Endothelial cell of umbilical vein (primary cell): Measurements from ENCODE around the gene CAPN15. TPM values are rescaled to one million over a fixed set of nuclear protein-coding genes. Genes with fewer than 3 reads are reported as not detected.

Source experiments
- BruUV-seq: library from RNA; stranded (reverse); fragments of 400-500 nt; replicated peaks from 2 replicates; lab custom pipeline; 2021; lab: Mats Ljungman, UMichigan
- CTCF ChIA-PET: fragments of 300-600, 350-600 bp; sonication (Branson Sonifier 250); formaldehyde crosslinking; loops from one replicate; lab custom pipeline; 2021; ENCODE audit warnings: antibody characterized with exemption, inconsistent platforms; lab: Charles Lee
- POLR2A ChIA-PET: fragments of 300-600, 350-600 bp; sonication (Branson Sonifier 250); formaldehyde crosslinking; loops from one replicate; lab custom pipeline; 2021; ENCODE audit warnings: antibody characterized with exemption, inconsistent platforms; lab: Charles Lee
- DNase-seq: peaks from one replicate; pipeline ENCODE4 v3.0.0-alpha.2; 2011; ENCODE audit warnings: low read depth, low spot score
- FAIRE-seq: peaks from 2 replicates; lab custom pipeline; 2011; peaks lifted over from hg19 to GRCh38; lab: Jason Lieb, UNC
- H2AFZ ChIP-seq: 2 replicates; pipeline ENCODE4 v1.6.0; 2012; ENCODE audit warnings: low read depth, low read length, control low read depth, inconsistent platforms
- H3K27ac ChIP-seq: 2 replicates; pipeline ENCODE4 v1.5.1; 2011; ENCODE audit warnings: low read depth, mild to moderate bottlenecking, control low read depth, low read length, moderate library complexity; ENCODE audit not compliant: insufficient read depth
- H3K27me3 ChIP-seq, 2 experiments: 2 replicates each; pipeline versions ENCODE4 v1.6.0 to v1.6.1; 2011; ENCODE audit warnings: low read length in 2 of 2, mixed read lengths in 1 of 2; ENCODE audit not compliant: control insufficient read depth in 2 of 2, insufficient read depth in 2 of 2
- H3K36me3 ChIP-seq, 2 experiments: 2 replicates in 1 of 2; 3 replicates in 1 of 2; pipeline ENCODE4 v1.5.1; 2011; ENCODE audit warnings: low read length in 2 of 2, mild to moderate bottlenecking in 1 of 2, moderate library complexity in 1 of 2; ENCODE audit not compliant: control insufficient read depth in 2 of 2, insufficient read depth in 2 of 2; ENCODE audit errors: extremely low read depth in 1 of 2
- H3K4me1 ChIP-seq: 3 replicates; pipeline ENCODE4 v1.5.1; 2011; ENCODE audit warnings: mild to moderate bottlenecking, low read length; ENCODE audit not compliant: control insufficient read depth, insufficient read depth; ENCODE audit errors: extremely low read depth
- H3K4me2 ChIP-seq: 2 replicates; pipeline ENCODE4 v1.6.1; 2011; ENCODE audit warnings: low read length, control low read depth, mixed read lengths; ENCODE audit not compliant: insufficient read depth
- H3K4me3 ChIP-seq, 3 experiments: fragments of 200-600 bp in 1 of 3; sonication (generic), shearing (Covaris generic) in 1 of 3; replicated peaks in 1 of 3; 2 replicates each; pipeline ENCODE4 v1.5.1; 2011 to 2016; ENCODE audit warnings: control low read depth in 3 of 3, low read length in 3 of 3, mild to moderate bottlenecking in 2 of 3, inconsistent platforms in 1 of 3, low read depth in 1 of 3, moderate library complexity in 1 of 3; ENCODE audit not compliant: insufficient read depth in 1 of 3
- H3K79me2 ChIP-seq: 2 replicates; pipeline ENCODE4 v1.6.0; 2012; ENCODE audit warnings: low read length, inconsistent platforms; ENCODE audit not compliant: control insufficient read depth, insufficient read depth
- H3K9ac ChIP-seq: replicated peaks from 2 replicates; pipeline ENCODE3; 2011; ENCODE audit warnings: low read length, control low read depth; ENCODE audit not compliant: insufficient read depth; ENCODE audit errors: extremely low read depth
- H3K9me1 ChIP-seq: replicated peaks from 3 replicates; pipeline ENCODE4 v1.6.0; 2011; ENCODE audit warnings: mild to moderate bottlenecking, low read length; ENCODE audit not compliant: control insufficient read depth, insufficient read depth; ENCODE audit errors: extremely low read depth
- H3K9me3 ChIP-seq: replicated peaks from 2 replicates; pipeline ENCODE4 v1.5.1; 2012; ENCODE audit warnings: low read length, inconsistent platforms; ENCODE audit not compliant: control insufficient read depth, insufficient read depth
- H4K20me1 ChIP-seq: replicated peaks from 2 replicates; pipeline ENCODE3; 2011; ENCODE audit warnings: mild to moderate bottlenecking, low read length; ENCODE audit not compliant: control insufficient read depth, insufficient read depth; ENCODE audit errors: extremely low read depth
- EZH2 ChIP-seq: IDR thresholded peaks from 2 replicates; pipeline ENCODE4 v1.6.1; 2012; ENCODE audit warnings: borderline replicate concordance, low read depth, mild to moderate bottlenecking, moderate library complexity, low read length, inconsistent platforms; ENCODE audit not compliant: severe bottlenecking
- FOS ChIP-seq: IDR thresholded peaks from 2 replicates; pipeline ENCODE4 v1.6.1; 2011; ENCODE audit warnings: mild to moderate bottlenecking, low read length, moderate library complexity, borderline replicate concordance; ENCODE audit not compliant: insufficient read depth
- GATA2 ChIP-seq: IDR thresholded peaks from 2 replicates; pipeline ENCODE4 v1.7.0; 2011; ENCODE audit warnings: low read depth, mild to moderate bottlenecking, moderate library complexity, mixed read lengths, low read length; ENCODE audit not compliant: insufficient read length, insufficient read depth
- MYC ChIP-seq: IDR thresholded peaks from one replicate; pipeline ENCODE4 v1.6.1; 2011; ENCODE audit warnings: mild to moderate bottlenecking, low read depth, low read length
- POLR2A ChIP-seq: IDR thresholded peaks from 2 replicates; pipeline ENCODE4 v1.6.1; 2012; ENCODE audit warnings: low read depth, mild to moderate bottlenecking, control low read depth, low read length
- POLR2AphosphoS5 ChIP-seq: IDR thresholded peaks from 2 replicates; pipeline ENCODE4 v1.6.1; 2012; ENCODE audit warnings: low read depth, mild to moderate bottlenecking, control low read depth, low read length, moderate library complexity; ENCODE audit not compliant: insufficient read depth
- dilution Hi-C: fragments of 300-500 bp; cut with MboI; formaldehyde crosslinking; loops from one replicate; pipeline ENCODE4 v1.15.0; 2019; ENCODE audit warnings: low sequenced_read_pairs; ENCODE audit not compliant: extremely low pct_ligation_motif_present
- intact Hi-C: fragments of 100-400 bp; cut with micrococcal nuclease; formaldehyde crosslinking; loops from one replicate; pipeline ENCODE4 v1.10.0; 2022
- polyA plus RNA-seq, 4 experiments: library from polyadenylated mRNA; depleted of rRNA in 3 of 4; stranded (reverse) in 3 of 4; unstranded in 1 of 4; fragments of >200 nt; gene quantifications; 2 replicates each; pipeline versions ENCODE4 v1.2.1 to v1.2.3, GENCODE V29; 2011 to 2012; ENCODE audit warnings: missing spikeins in 1 of 4
- total RNA-seq: library from RNA; stranded (reverse); gene quantifications from 2 replicates; pipeline ENCODE4 v1.2.3, GENCODE V29; 2021

The CAPN15 gene
- total and polyA plus RNA-seq, 2 donors (not counting 3 experiments of a cell fraction or from before 2014, with no cell fraction given), result 33.9 to 65.0 TPM

GRCh38 chr16:569445-570254 is 42.1 kb downstream of the CAPN15 start, which contains the start of gene PIGQ:
PIGQ (plus strand) TSS chr16:569968; CDS start chr16:574075, 4,107 bp downstream.
- DNase-seq (peak; percentile 60), FAIRE-seq (peak; percentile 63)
- BruUV-seq, result no TSS peak
- Histone ChIP-seq H3K9ac (peak within 1 kb of the TSS; percentile 77), H3K9me1 (no peaks in the 10 kb centered on the region), H4K20me1 (no peaks in the 10 kb centered on the region), H3K27me3 (no peaks in the 10 kb centered on the region), H3K9me3 (no peaks in the 10 kb centered on the region), H3K27ac (peak within 1 kb of the TSS; percentile 33), H2AFZ (peak within 1 kb of the TSS; percentile 96), H3K4me3 (peak within 1 kb of the TSS; percentile 71 to 99 (median 87)), H3K79me2 (peaks cover 13% of the 10 kb centered on the region), H3K4me1 (peaks cover 24% of the 10 kb centered on the region), H3K4me2 (peak within 1 kb of the TSS; percentile 76), H3K36me3 (peaks cover 0 to 8% of the 10 kb centered on the region in 2 experiments)
- ChIA-PET CTCF (no interaction called here), POLR2A (no interaction called here)
- dilution Hi-C loops (no loop called here), intact Hi-C loops (loop anchor here (5.0 kb wide), 1 partner anchor 42 kb away; the partner anchor contains the start of gene CAPN15)
- TF ChIP-seq FOS (no peak), POLR2AphosphoS5 (peak; percentile 49), POLR2A (peak; percentile 44), GATA2 (no peak), MYC (no peak), EZH2 (no peak)
